Coronary artery (tissue), 2 donors: ENCODE data around the gene MOV10L1.

Experiments
- DNase-seq: peaks from one replicate; pipeline ENCODE4 v3.0.0-alpha.2; 2017; ENCODE audit warnings: low spot score
- H3K27ac ChIP-seq, 2 donors: fragments of 200-600 bp; sonication (generic); one replicate each; pipeline ENCODE4 v1.5.1; 2016 to 2019
- H3K4me3 ChIP-seq: fragments of 200-600 bp; sonication (generic); 2 replicates; pipeline ENCODE4 v1.5.1; 2016; ENCODE audit warnings: mild to moderate bottlenecking, moderate library complexity
- TF ChIP-seq, protein P1 (sequence below): fragments of 200-600 bp; sonication (generic); IDR thresholded peaks from one replicate; pipeline ENCODE4 v1.5.1; 2019; ENCODE audit warnings: antibody characterized with exemption

MOV10L1 gene

DNA sequence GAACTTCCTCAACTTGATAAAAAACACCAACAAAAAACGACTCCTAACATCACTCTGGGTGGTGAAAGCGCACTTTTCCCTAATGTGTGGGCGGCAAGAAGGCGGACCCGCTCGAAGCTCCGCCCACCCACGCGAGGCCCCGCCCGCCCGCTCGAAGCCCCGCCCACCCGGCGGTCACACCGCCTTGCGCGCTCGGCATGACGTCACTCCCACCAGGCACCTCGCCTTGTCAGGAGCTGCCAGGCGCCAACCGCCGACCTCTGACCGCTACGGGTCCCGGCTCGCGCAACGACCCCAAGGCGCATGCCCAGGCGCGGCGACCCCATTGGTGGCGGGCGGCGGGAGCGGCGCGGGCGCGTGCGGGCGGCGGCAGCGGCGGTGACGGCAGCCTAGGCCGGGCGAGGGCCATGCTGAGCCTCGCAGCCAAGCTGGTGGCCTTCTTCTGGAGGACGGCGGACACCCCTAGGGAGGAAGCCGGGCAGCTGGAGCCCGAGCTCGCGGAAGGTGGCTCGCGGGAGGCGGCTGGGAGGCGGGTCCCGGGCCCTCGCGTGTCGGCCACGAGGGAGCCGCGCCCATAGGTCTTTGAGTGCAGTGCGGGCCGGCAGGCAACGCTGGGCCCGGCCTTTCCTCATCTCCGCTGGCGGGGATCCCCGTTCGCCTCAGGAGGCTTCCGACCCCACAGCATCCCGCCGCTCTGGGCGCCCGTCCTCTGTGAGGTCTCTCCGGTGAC lies at the start of gene MOV10L1:
MOV10L1 (plus strand) TSS at position 325 of the 730 bp plus-strand sequence; CDS start at position 408, 83 bp downstream.
- Histone ChIP-seq H3K27ac (no peak within 1 kb of the TSS), H3K4me3 (peak within 1 kb of the TSS; percentile 14)
- TF ChIP-seq, protein P1, sequence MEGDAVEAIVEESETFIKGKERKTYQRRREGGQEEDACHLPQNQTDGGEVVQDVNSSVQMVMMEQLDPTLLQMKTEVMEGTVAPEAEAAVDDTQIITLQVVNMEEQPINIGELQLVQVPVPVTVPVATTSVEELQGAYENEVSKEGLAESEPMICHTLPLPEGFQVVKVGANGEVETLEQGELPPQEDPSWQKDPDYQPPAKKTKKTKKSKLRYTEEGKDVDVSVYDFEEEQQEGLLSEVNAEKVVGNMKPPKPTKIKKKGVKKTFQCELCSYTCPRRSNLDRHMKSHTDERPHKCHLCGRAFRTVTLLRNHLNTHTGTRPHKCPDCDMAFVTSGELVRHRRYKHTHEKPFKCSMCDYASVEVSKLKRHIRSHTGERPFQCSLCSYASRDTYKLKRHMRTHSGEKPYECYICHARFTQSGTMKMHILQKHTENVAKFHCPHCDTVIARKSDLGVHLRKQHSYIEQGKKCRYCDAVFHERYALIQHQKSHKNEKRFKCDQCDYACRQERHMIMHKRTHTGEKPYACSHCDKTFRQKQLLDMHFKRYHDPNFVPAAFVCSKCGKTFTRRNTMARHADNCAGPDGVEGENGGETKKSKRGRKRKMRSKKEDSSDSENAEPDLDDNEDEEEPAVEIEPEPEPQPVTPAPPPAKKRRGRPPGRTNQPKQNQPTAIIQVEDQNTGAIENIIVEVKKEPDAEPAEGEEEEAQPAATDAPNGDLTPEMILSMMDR, result no peak
- DNase-seq, result no peak

DNA sequence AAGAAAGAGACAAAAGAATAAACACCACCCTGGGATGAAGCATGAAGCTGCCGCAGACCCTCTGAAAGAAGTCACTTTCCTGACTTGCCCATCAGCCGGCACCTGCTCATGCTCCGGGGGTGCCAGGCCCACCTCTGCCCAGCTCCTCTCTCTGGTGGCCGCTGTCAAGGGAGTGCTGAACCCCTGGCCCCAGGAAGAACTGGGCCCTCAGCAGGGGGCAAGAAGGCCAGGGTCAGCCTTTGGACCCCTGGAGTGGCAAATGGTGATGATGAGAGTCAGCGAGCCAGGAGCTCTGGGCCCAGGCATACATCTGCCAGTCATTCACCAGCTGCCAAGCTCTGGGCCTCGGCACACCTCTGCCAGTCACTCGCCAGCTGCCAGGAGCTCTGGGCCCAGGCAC lies 49.1 kb upstream of the MOV10L1 start:
- TF ChIP-seq, protein P1, result no peak
- DNase-seq, result peak; percentile 60
- no peak overlapping the region for H3K4me3 ChIP-seq
- no peak overlapping the region for H3K27ac ChIP-seq

DNA sequence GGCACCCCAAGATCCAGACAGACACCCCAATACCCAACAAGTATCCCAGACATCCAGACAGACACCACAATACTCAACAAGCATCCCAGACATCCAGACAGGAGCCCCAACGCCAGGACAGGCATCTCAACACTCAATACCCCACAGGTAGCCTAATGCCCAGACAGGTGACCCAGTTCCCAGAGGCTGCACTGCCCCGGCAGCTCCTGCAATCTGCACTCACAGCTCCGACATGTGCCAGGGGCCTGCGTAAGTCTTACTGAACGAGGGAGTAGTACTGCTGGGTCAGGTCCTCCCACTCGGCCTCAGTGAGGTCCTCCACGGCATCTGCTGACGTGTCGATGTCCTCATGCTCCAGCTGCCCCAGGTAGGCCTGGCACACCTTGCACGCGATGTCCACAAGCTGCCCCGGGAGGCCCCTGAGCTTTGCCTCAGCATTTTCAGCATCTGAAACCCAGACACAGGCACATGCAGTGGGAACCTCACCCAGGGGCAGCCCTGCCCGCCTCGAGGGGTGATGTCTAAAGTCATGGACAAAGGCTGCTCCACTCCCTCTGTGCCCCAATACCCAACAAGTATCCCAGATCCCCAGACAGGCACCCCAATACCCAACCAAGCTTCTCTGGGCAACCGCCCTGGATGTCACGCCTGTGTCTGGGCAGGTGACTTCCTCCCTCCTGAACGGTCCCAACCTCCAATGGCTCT lies 48.3 kb upstream of the MOV10L1 start:
- no peak overlapping the region for H3K4me3 ChIP-seq
- TF ChIP-seq, protein P1, result no peak
- no peak overlapping the region for H3K27ac ChIP-seq
- peak; percentile 58 for DNase-seq

DNA sequence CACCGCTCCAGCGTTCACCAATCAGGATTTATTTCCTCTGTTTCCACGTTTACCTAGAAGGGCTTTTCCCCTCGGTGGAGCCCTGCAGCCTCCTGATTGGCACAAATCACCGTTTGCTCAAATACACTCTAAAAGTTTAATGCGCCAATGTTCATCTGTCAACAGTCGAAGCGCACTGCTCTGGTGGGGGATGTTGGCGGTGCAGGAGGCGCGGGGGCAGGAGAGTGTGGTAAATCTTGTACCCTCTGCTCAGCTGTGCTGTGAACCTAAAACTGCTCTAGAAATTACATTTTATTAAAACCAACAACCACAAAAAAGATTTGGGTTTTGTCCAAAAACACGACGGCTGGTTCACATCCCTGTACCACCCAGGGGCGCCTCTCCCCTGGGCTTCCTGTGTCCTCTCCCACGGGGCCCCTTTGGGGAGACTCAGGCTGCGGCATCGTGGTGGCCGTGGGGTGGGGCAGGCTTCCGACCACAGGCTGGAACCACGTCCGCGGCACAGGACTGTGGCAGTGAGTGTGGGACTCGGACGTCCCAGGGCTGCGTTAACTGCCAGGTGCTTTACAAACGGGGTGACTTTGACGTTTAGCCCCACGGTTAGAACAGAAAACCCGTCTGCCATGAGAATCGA lies 45.2 kb upstream of the MOV10L1 start:
- TF ChIP-seq, protein P1, result no peak
- H3K27ac ChIP-seq, result no peak overlapping the region
- DNase-seq, result no peak
- no peak overlapping the region for H3K4me3 ChIP-seq

DNA sequence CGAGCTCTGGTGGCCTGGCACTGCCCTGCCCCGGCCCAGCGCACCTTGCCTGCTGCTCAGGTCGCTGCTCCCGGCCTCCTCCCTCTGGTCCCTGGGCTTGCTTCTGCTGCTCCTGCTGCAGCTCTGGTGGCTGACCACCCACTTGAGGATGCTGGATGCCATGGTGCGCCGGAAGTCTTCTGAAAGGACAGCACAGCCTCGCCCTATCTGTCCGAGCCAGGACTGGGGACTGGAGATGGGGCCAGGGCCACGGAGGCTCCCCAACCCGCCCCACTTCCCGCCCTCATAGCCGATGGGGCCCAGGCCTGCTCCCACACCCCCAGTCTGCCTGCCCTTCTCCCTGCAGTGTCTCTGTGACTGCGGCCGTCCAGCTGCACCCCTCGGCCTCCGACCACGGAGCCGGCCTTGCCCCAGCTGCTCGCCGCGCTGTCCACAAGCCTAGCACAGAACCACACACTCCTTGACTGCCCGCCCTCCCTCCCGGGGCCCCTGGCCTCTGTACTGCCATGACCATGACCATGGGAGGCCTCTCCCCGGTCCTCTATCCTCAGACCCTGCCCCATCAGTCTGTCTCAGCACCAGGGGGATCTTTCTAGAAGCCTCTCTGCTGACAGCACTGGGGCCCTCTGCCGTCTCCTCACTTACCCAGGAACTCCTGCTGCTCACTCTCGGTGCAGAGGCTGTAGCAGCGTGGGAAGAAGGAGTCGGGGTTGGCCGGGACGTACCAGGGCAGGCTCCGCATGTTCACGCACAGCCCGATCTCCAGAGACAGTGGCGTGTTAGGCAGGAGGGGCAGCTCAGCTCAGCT lies 44.4 kb upstream of the MOV10L1 start:
- TF ChIP-seq, protein P1, result no peak
- no peak overlapping the region for H3K4me3 ChIP-seq
- no peak for DNase-seq
- no peak overlapping the region for H3K27ac ChIP-seq

DNA sequence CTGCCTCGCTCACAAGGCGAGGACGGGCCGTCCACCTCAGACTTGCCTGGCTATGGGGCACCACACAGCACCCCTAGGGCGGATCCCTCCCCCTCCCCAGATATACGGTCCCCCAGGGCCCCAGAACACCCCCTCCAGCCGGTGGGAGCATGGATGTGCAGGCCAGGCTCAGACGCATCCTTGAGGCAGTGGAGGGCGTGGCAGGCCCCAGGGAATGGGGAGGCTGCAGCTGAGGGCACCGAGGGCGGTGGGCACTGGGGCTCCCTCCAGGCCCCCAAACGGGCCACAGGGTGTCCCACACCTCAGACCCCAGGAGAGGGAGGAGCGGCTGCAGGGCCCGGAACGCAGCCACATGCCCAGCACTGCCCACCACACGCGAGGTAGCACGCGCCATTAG lies 43.8 kb upstream of the MOV10L1 start:
- Histone ChIP-seq H3K4me3 (no peak overlapping the region), H3K27ac (no peak overlapping the region)
- TF ChIP-seq, protein P1, result no peak
- no peak for DNase-seq
